GM12878 (cell line): ENCODE data around the gene BARD1. TPM values are rescaled to one million over a fixed set of nuclear protein-coding genes. Genes with fewer than 3 reads are reported as not detected.

Experiments
- ATAC-seq: fragments of 200-7000 bp; cut with Tn5 transposase; 3 replicates; pipeline ENCODE4 v1.9.1; 2020; ENCODE audit warnings: mild to moderate bottlenecking, moderate library complexity
- BruUV-seq: library from RNA; stranded (reverse); fragments of 400-500 nt; replicated peaks from 2 replicates; lab custom pipeline; 2021; lab: Mats Ljungman, UMichigan
- CTCF ChIA-PET: fragments of 300-600 bp; sonication (Branson Sonifier 250); formaldehyde crosslinking; extraction: SDS; loops from one replicate; lab custom pipeline; 2021; ENCODE audit warnings: inconsistent platforms; lab: Yijun Ruan, JAX
- POLR2A ChIA-PET: fragments of 350-600 bp; formaldehyde crosslinking; extraction: SDS; loops from one replicate; lab custom pipeline; 2021; ENCODE audit warnings: inconsistent platforms; lab: Charles Lee
- RAD21 ChIA-PET: fragments of 300-600 bp; sonication (Branson Sonifier 250); formaldehyde crosslinking; loops from one replicate; lab custom pipeline; 2023; ENCODE audit warnings: antibody characterized with exemption; ENCODE audit not compliant: unreplicated experiment; lab: Charles Lee
- SMC1A ChIA-PET: fragments of 300-600 bp; sonication (Branson Sonifier 250); formaldehyde crosslinking; loops from one replicate; lab custom pipeline; 2023; ENCODE audit not compliant: unreplicated experiment, uncharacterized antibody; lab: Charles Lee
- DNase-seq: peaks from one replicate; pipeline ENCODE4 v3.0.0-alpha.2; 2011; ENCODE audit warnings: low read depth, low spot score
- FAIRE-seq: peaks from 3 replicates; lab custom pipeline; 2011; peaks lifted over from hg19 to GRCh38; lab: Jason Lieb, UNC
- H2AFZ ChIP-seq: 2 replicates; pipeline ENCODE4 v1.6.0; 2011; ENCODE audit warnings: low read depth, low read length, control low read depth; ENCODE audit not compliant: control insufficient read depth
- H3K27ac ChIP-seq: 2 replicates; pipeline ENCODE4 v1.5.1; 2011; ENCODE audit warnings: control low read depth; ENCODE audit not compliant: control insufficient read depth, insufficient read depth
- H3K27me3 ChIP-seq, 2 experiments: replicated peaks in 1 of 2; 2 replicates each; pipeline versions ENCODE4 v1.6.0 to v1.6.1; 2011; ENCODE audit warnings: low read length in 1 of 2; ENCODE audit not compliant: control insufficient read depth in 2 of 2, insufficient read depth in 2 of 2
- H3K36me3 ChIP-seq, 2 experiments: 2 replicates each; pipeline ENCODE4 v1.5.1; 2011; ENCODE audit warnings: low read length in 1 of 2; ENCODE audit not compliant: control insufficient read depth in 2 of 2, insufficient read depth in 2 of 2
- H3K4me1 ChIP-seq: 2 replicates; pipeline ENCODE4 v1.6.1; 2011; ENCODE audit warnings: mild to moderate bottlenecking, low read length, moderate library complexity, mixed read lengths; ENCODE audit not compliant: control insufficient read depth, insufficient read depth
- H3K4me2 ChIP-seq: 2 replicates; pipeline ENCODE4 v1.6.0; 2011; ENCODE audit warnings: control low read depth; ENCODE audit not compliant: control insufficient read depth, insufficient read depth
- H3K4me3 ChIP-seq: fragments of 200-600 bp; sonication (generic); 2 replicates; pipeline ENCODE4 v1.5.1; 2016
- H3K79me2 ChIP-seq: 2 replicates; pipeline ENCODE4 v1.6.0; 2011; ENCODE audit warnings: low read length; ENCODE audit not compliant: control insufficient read depth, insufficient read depth
- H3K9ac ChIP-seq: 2 replicates; pipeline ENCODE4 v1.8.0; 2011; ENCODE audit warnings: low read length, control low read depth, mixed read lengths; ENCODE audit not compliant: control insufficient read depth, insufficient read depth
- H3K9me3 ChIP-seq: replicated peaks from 3 replicates; pipeline ENCODE4 v1.5.1; 2011; ENCODE audit warnings: mild to moderate bottlenecking, low read length; ENCODE audit not compliant: control insufficient read depth, insufficient read depth
- H4K20me1 ChIP-seq: 2 replicates; pipeline ENCODE4 v1.6.0; 2011; ENCODE audit not compliant: control insufficient read depth, insufficient read depth
- CHD4 ChIP-seq: fragments of 200-600 bp; sonication (generic); IDR thresholded peaks from 2 replicates; pipeline ENCODE4 v1.6.1; 2016; ENCODE audit warnings: mild to moderate bottlenecking
- SPI1 ChIP-seq: IDR thresholded peaks from 2 replicates; pipeline ENCODE4 v1.6.1; 2011; ENCODE audit warnings: low read depth, mild to moderate bottlenecking, low read length, moderate library complexity, borderline replicate concordance; ENCODE audit not compliant: insufficient read depth
- SREBF2 ChIP-seq: IDR thresholded peaks from 2 replicates; pipeline ENCODE4 v1.6.1; 2012; ENCODE audit warnings: mild to moderate bottlenecking, low read length
- ZNF217 ChIP-seq: fragments of 450-650 bp; IDR thresholded peaks from 2 replicates; pipeline ENCODE4 v1.6.1; 2017; ENCODE audit warnings: antibody characterized with exemption, mild to moderate bottlenecking
- WGBS: methylation state at CpG from one replicate; pipeline ENCODE4 v1.1.6; 2016; ENCODE audit warnings: low lambda C conversion rate; ENCODE audit not compliant: insufficient replicate concordance, insufficient coverage; ENCODE audit errors: missing lambda C conversion rate; 5-methylcytosine and 5-hydroxymethylcytosine counted together
- in situ Hi-C: fragments of 300-500 bp; cut with MboI; formaldehyde crosslinking; loops from 9 replicates; pipeline ENCODE4 v1.14.3; 2018; ENCODE audit warnings: mixed read lengths
- intact Hi-C: fragments of 100-400 bp; cut with micrococcal nuclease; formaldehyde crosslinking; loops from one replicate; pipeline ENCODE4 v1.14.2; 2022; ENCODE audit not compliant: unreplicated experiment
- polyA plus RNA-seq, 11 experiments: library from polyadenylated mRNA; depleted of rRNA in 4 of 11; unstranded in 6 of 11; stranded (reverse) in 5 of 11; fragments of >200 nt; fragmentation: Nextera tagmentation in 4 of 11; fragmentation: Illumina TruSeq in 1 of 11; extraction: Ambion mirVana in 4 of 11; extraction: Trizol in 1 of 11; gene quantifications; 1 replicate in 1 of 11; 2 replicates in 10 of 11; pipeline versions ENCODE4 v1.2.1 to v1.2.3, GENCODE V29; 2011 to 2016; ENCODE audit warnings: inconsistent platforms in 2 of 11, missing spikeins in 2 of 11, low read depth in 1 of 11
- total RNA-seq, 4 experiments: library from RNA; depleted of rRNA in 3 of 4; stranded (reverse); fragments of >200 nt in 3 of 4; fragmentation: Illumina TruSeq in 1 of 4; extraction: Trizol in 1 of 4; gene quantifications; 2 replicates each; pipeline versions ENCODE4 v1.2.1 to v1.2.3, GENCODE V29; 2013 to 2021
- TF ChIP-seq, protein P1 (sequence below): fragments of 450-650 bp; IDR thresholded peaks from 2 replicates; pipeline ENCODE4 v1.6.1; 2018; ENCODE audit warnings: mild to moderate bottlenecking, low read depth, moderate library complexity; ENCODE audit not compliant: partially characterized antibody

Gene BARD1
- total and polyA plus RNA-seq, 10 of the 15 experiments (the other 5 are each of a cell fraction or from before 2014, with no cell fraction given): 15.3 to 45.7 (median 31.6) TPM

DNA sequence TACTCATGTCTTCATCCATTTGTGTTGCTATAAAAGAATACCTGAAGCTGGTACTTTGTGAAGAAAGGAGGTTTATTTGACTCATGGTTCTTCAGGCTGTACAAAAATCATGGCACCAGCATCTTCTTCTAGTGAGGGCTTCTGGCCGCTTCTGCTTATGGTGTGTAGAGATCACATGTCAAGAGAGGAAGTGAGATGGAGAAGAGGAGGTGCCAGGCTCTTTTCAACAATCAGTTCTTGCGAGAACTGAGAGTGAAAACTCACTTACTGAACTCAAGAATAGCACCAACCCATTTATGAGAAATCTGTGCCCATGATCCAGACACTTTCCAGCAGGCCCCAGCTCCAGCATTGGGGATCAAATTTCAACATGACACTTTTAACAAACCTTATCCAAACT, 30.0 kb upstream of the BARD1 start:
- intact Hi-C loops (no loop called here), in situ Hi-C loops (no loop called here)
- peak; percentile 84 for ATAC-seq
- Histone ChIP-seq H3K9ac (no peak overlapping the region), H3K4me2 (no peak overlapping the region), H4K20me1 (no peaks in the 10 kb centered on the region), H2AFZ (no peak overlapping the region), H3K79me2 (no peaks in the 10 kb centered on the region), H3K4me3 (no peak overlapping the region), H3K27me3 (no peaks in the 10 kb centered on the region), H3K4me1 (peaks cover 3% of the 10 kb centered on the region; the same call in 1 of the 2 replicates), H3K36me3 (no peaks in the 10 kb centered on the region), H3K9me3 (peaks cover 4% of the 10 kb centered on the region; the same call in 2 of the 3 replicates), H3K27ac (no peak overlapping the region; the same call in 1 of the 2 replicates)
- ChIA-PET RAD21 (no interaction called here), POLR2A (no interaction called here), SMC1A (interaction anchor here (1.0 to 1.3 kb wide), 3 partner anchors 43 to 1091 kb away, joined by 3 to 4 read pairs (median 3); no protein-coding TSS in a partner anchor), CTCF (interaction anchor here (1.0 to 1.6 kb wide), 3 partner anchors 9 to 16 kb away, joined by 3 to 6 read pairs (median 3); no protein-coding TSS in a partner anchor)
- BruUV-seq: no TSS peak
- 52% methylated on average over 2 of the region's 2 CpGs for WGBS
- DNase-seq: peak; percentile 8
- TF ChIP-seq CHD4 (no peak), SREBF2 (no peak), ZNF217 (no peak), SPI1 (peak; percentile 74; the same call in 1 of the 2 replicates)
- TF ChIP-seq, protein P1, sequence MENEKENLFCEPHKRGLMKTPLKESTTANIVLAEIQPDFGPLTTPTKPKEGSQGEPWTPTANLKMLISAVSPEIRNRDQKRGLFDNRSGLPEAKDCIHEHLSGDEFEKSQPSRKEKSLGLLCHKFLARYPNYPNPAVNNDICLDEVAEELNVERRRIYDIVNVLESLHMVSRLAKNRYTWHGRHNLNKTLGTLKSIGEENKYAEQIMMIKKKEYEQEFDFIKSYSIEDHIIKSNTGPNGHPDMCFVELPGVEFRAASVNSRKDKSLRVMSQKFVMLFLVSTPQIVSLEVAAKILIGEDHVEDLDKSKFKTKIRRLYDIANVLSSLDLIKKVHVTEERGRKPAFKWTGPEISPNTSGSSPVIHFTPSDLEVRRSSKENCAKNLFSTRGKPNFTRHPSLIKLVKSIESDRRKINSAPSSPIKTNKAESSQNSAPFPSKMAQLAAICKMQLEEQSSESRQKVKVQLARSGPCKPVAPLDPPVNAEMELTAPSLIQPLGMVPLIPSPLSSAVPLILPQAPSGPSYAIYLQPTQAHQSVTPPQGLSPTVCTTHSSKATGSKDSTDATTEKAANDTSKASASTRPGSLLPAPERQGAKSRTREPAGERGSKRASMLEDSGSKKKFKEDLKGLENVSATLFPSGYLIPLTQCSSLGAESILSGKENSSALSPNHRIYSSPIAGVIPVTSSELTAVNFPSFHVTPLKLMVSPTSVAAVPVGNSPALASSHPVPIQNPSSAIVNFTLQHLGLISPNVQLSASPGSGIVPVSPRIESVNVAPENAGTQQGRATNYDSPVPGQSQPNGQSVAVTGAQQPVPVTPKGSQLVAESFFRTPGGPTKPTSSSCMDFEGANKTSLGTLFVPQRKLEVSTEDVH: no peak
- FAIRE-seq: no peak
